DND-41 (cell line): Measurements from ENCODE around the gene BBS5.
"Not testable (repeated sequence)": the region's sequence is repeated elsewhere in the genome, so short reads cannot be mapped to it uniquely, and the experiment has no call there.

Experiments used
- ATAC-seq: fragments of 200-7000 bp; cut with Tn5 transposase; 3 replicates; pipeline ENCODE4 v1.9.1; 2021; ENCODE audit warnings: low read depth; ENCODE audit not compliant: insufficient read depth
- DNase-seq: peaks from one replicate; pipeline ENCODE4 v3.0.0-alpha.2; 2020
- H2AFZ ChIP-seq: 2 replicates; pipeline ENCODE4 v1.6.0; 2012; ENCODE audit warnings: low read depth, low read length
- H3K27ac ChIP-seq: 2 replicates; pipeline ENCODE4 v1.5.1; 2012; ENCODE audit warnings: low read length, inconsistent platforms
- H3K27me3 ChIP-seq: fragments of 200-600 bp; sonication (generic); 2 replicates; pipeline ENCODE4 v1.6.0; 2012; ENCODE audit warnings: low read length, mild to moderate bottlenecking, inconsistent platforms; ENCODE audit not compliant: insufficient read depth, poor library complexity
- H3K36me3 ChIP-seq: 2 replicates; pipeline ENCODE4 v1.5.1; 2012; ENCODE audit warnings: low read length, inconsistent platforms; ENCODE audit not compliant: insufficient read depth
- H3K4me1 ChIP-seq: 2 replicates; pipeline ENCODE4 v1.5.1; 2012; ENCODE audit warnings: mild to moderate bottlenecking, low read length; ENCODE audit not compliant: insufficient read depth
- H3K4me2 ChIP-seq: 2 replicates; pipeline ENCODE4 v1.6.0; 2012; ENCODE audit warnings: mild to moderate bottlenecking, moderate library complexity, low read length, inconsistent platforms; ENCODE audit not compliant: insufficient read depth
- H3K4me3 ChIP-seq, 2 experiments: fragments of 200-600 bp in 1 of 2; shearing (Covaris generic) in 1 of 2; 2 replicates each; pipeline ENCODE4 v1.5.1; 2012 to 2016; ENCODE audit warnings: inconsistent platforms in 2 of 2, low read length in 2 of 2, mild to moderate bottlenecking in 2 of 2, low read depth in 1 of 2, moderate library complexity in 1 of 2
- H3K79me2 ChIP-seq: 2 replicates; pipeline ENCODE4 v1.6.0; 2012; ENCODE audit warnings: low read length, inconsistent platforms; ENCODE audit not compliant: insufficient read depth
- H3K9ac ChIP-seq: 2 replicates; pipeline ENCODE4 v1.6.0; 2012; ENCODE audit warnings: low read depth, mild to moderate bottlenecking, inconsistent platforms, low read length, moderate library complexity
- H3K9me3 ChIP-seq: 2 replicates; pipeline ENCODE4 v1.5.1; 2012; ENCODE audit warnings: low read length, moderate library complexity, mild to moderate bottlenecking, inconsistent platforms; ENCODE audit not compliant: insufficient read depth, severe bottlenecking
- H4K20me1 ChIP-seq: 2 replicates; pipeline ENCODE4 v1.6.0; 2012; ENCODE audit warnings: low read length; ENCODE audit not compliant: insufficient read depth
- EZH2 ChIP-seq: IDR thresholded peaks from 3 replicates; pipeline ENCODE4 v1.6.1; 2012; ENCODE audit warnings: borderline replicate concordance, low read depth, mild to moderate bottlenecking, moderate library complexity, low read length, inconsistent platforms; ENCODE audit not compliant: severe bottlenecking
- TF ChIP-seq, protein P1 (sequence below): IDR thresholded peaks from 2 replicates; pipeline ENCODE4 v1.5.1; 2012; ENCODE audit warnings: borderline replicate concordance, low read length, moderate library complexity, mild to moderate bottlenecking; ENCODE audit not compliant: poor library complexity, severe bottlenecking; ENCODE audit errors: extremely low read depth

Gene BBS5

DNA sequence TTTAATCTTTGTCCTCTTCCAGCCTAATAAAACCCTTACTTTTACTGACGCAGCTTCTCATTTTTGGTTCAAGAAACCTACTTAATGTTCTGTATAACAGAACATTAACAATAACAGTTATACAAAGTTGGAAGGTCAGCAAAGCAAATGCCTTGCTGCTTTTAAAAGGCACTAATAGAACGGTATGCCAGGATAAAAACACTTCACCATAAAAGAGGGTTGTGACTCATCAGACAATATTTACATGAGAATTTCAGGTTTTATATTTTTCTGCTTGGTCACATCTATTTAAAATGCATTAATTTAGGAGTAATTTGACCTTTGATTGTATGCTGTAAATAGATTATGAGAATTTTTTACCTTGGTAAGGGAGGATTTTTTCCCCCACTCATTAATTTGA, 33.2 kb downstream of the BBS5 start:
- no peaks in the 10 kb centered on the region for H4K20me1 ChIP-seq
- DNase-seq (no peak), ATAC-seq (no peak)
- no peak overlapping the region for H3K4me2 ChIP-seq
- H3K9ac ChIP-seq, result no peak overlapping the region
- H3K36me3 ChIP-seq, result no peaks in the 10 kb centered on the region
- no peak overlapping the region for H2AFZ ChIP-seq
- TF ChIP-seq EZH2, result no peak
- TF ChIP-seq, protein P1, sequence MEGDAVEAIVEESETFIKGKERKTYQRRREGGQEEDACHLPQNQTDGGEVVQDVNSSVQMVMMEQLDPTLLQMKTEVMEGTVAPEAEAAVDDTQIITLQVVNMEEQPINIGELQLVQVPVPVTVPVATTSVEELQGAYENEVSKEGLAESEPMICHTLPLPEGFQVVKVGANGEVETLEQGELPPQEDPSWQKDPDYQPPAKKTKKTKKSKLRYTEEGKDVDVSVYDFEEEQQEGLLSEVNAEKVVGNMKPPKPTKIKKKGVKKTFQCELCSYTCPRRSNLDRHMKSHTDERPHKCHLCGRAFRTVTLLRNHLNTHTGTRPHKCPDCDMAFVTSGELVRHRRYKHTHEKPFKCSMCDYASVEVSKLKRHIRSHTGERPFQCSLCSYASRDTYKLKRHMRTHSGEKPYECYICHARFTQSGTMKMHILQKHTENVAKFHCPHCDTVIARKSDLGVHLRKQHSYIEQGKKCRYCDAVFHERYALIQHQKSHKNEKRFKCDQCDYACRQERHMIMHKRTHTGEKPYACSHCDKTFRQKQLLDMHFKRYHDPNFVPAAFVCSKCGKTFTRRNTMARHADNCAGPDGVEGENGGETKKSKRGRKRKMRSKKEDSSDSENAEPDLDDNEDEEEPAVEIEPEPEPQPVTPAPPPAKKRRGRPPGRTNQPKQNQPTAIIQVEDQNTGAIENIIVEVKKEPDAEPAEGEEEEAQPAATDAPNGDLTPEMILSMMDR, result no peak
- H3K4me3 ChIP-seq, result no peak overlapping the region
- no peaks in the 10 kb centered on the region for H3K27me3 ChIP-seq
- H3K27ac ChIP-seq, result no peak overlapping the region
- H3K9me3 ChIP-seq, result no peaks in the 10 kb centered on the region
- H3K79me2 ChIP-seq, result no peaks in the 10 kb centered on the region
- H3K4me1 ChIP-seq, result no peaks in the 10 kb centered on the region

DNA sequence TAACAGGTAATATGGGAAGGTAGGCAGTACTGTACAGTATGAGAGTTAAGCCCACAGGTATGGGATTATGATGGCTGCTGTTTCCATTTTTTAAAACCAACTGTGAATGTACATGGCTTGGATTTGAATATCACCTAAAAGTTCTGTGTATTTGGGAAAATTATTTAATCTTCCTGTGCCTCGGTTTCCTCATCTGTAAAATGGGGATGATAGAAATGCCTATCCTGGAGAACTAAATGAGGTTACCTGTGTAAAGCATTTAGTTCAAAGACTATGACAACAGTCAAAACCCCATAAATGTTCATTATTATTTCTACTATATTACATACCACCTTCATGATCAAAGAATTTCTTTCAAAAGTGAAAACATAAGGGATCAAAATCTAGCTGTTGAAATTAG, 33.8 kb downstream of the BBS5 start:
- Histone ChIP-seq H3K36me3 (no peaks in the 10 kb centered on the region), H3K4me2 (no peak overlapping the region), H3K9me3 (no peaks in the 10 kb centered on the region), H2AFZ (no peak overlapping the region), H3K4me3 (no peak overlapping the region), H3K27me3 (no peaks in the 10 kb centered on the region), H3K79me2 (no peaks in the 10 kb centered on the region), H4K20me1 (no peaks in the 10 kb centered on the region), H3K9ac (no peak overlapping the region), H3K27ac (no peak overlapping the region), H3K4me1 (no peaks in the 10 kb centered on the region)
- no peak for TF ChIP-seq EZH2
- TF ChIP-seq, protein P1, result no peak
- DNase-seq, result no peak
- ATAC-seq, result no peak

DNA sequence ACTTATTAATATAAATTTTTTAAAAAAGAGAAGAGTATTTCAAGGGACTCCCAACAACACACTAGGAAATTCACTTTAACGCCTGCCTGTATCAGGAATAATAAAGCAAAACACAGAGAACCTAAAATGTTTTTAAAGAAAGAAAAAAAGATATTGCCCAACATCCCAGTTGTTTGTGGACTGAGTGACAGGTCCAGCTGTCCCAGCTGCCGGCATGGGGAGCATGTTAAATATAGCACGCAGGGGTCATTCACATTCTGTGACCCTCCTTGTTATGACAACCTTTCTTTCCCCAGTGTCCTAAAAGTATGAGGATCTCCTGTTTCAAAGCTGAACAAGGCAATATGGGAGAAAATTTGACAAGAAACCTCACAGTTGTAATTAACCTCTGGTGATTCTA, 34.6 kb downstream of the BBS5 start:
- H3K4me1 ChIP-seq, result no peaks in the 10 kb centered on the region
- H3K27me3 ChIP-seq, result no peaks in the 10 kb centered on the region
- H3K79me2 ChIP-seq, result no peaks in the 10 kb centered on the region
- H3K9me3 ChIP-seq, result no peaks in the 10 kb centered on the region
- no peaks in the 10 kb centered on the region for H3K36me3 ChIP-seq
- H4K20me1 ChIP-seq, result no peaks in the 10 kb centered on the region
- H3K4me3 ChIP-seq, result no peak overlapping the region
- H3K9ac ChIP-seq, result no peak overlapping the region
- ATAC-seq, result no peak
- H3K27ac ChIP-seq, result no peak overlapping the region
- TF ChIP-seq, protein P1, result no peak
- no peak for TF ChIP-seq EZH2
- DNase-seq, result no peak
- H3K4me2 ChIP-seq, result no peak overlapping the region
- no peak overlapping the region for H2AFZ ChIP-seq

DNA sequence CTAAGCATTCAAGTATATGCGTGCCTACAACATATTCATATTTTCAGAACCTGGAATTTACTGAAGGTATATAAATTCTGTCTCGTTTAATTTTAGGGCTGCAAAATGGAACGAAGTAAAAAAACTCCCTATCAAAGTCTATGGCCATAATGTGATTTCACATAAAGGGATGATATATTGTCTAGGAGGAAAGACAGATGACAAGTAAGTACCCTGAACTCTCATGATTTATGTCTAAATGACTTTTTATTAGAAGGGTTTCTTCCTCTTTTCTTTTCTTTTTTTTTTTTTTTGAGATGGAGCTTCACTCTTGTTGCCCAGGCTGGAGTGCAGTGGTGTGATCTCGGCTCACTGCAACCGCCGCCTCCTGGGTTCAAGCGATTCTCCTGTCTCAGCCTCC, 35.5 kb downstream of the BBS5 start:
- not testable (repeated sequence) for H3K27me3 ChIP-seq, H3K27ac ChIP-seq, H3K79me2 ChIP-seq, H3K9ac ChIP-seq, ATAC-seq, H3K4me3 ChIP-seq, H3K4me2 ChIP-seq, H3K9me3 ChIP-seq, H2AFZ ChIP-seq, H3K36me3 ChIP-seq, DNase-seq, H3K4me1 ChIP-seq, H4K20me1 ChIP-seq

DNA sequence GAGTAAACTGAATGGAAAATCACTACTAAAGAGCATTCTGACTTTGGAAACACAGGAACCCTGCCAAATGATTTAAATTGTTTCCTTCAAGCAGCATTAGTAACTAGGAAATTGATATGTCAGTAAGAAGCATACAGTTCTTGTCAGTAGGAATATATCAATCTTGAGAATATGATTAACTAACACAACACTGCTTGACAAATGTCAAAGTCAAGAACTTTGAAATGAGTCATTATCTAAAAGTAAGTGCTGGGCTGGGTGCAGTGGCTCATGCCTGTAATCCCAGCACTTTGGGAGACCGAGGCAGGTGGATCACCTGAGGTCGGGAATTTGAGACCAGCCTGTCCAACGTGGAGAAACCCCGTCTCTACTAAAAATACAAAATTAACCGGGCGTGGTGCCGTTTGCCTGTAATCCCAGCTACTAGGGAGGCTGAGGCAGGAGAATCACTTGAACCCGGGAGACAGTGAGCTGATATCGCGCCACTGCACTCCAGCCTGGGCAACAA, 37.2 kb downstream of the BBS5 start:
- not testable (repeated sequence) for H3K4me3 ChIP-seq, H3K9ac ChIP-seq, H3K4me1 ChIP-seq, H3K9me3 ChIP-seq, H3K36me3 ChIP-seq, H3K4me2 ChIP-seq, H3K27me3 ChIP-seq, H4K20me1 ChIP-seq, ATAC-seq, H3K27ac ChIP-seq, DNase-seq, H2AFZ ChIP-seq, H3K79me2 ChIP-seq
